Choroid plexus epithelial cell (primary cell): ENCODE results near the gene CHRM1.

Experiments
- DNase-seq: peaks from one replicate; pipeline ENCODE4 v3.0.0-alpha.2; 2010; ENCODE audit warnings: low read depth
- H3K4me3 ChIP-seq: 2 replicates; pipeline ENCODE4 v1.5.1; 2011; ENCODE audit warnings: low read depth, mild to moderate bottlenecking, control low read depth, low read length, moderate library complexity
- CTCF ChIP-seq: conservative IDR thresholded peaks from 2 replicates; pipeline ENCODE4 v1.5.1; 2011; ENCODE audit warnings: low read depth, mild to moderate bottlenecking, control low read depth, inconsistent platforms, low read length, moderate library complexity

CHRM1 gene

GRCh38 chr11:62919898-62920640 lies 1.1 kb downstream of the CHRM1 start:
- DNase-seq: no peak
- TF ChIP-seq CTCF: no peak

GRCh38 chr11:62919476-62919875 lies 1.7 kb downstream of the CHRM1 start:
- H3K4me3 ChIP-seq: no peak overlapping the region
- no peak for DNase-seq
- TF ChIP-seq CTCF: no peak

More at GRCh38 chr11:62919898-62920640, 1.1 kb downstream of the CHRM1 start:
- H3K4me3 ChIP-seq: no peak overlapping the region

GRCh38 chr11:62918531-62918930 lies 2.6 kb downstream of the CHRM1 start:
- no peak overlapping the region for H3K4me3 ChIP-seq
- no peak for DNase-seq
- TF ChIP-seq CTCF: no peak

- DNase-seq: no peak
- H3K4me3 ChIP-seq: no peak overlapping the region
Measured at GRCh38 chr11:62917906-62918502, 3.2 kb downstream of the CHRM1 start.

GRCh38 chr11:62914416-62914815 lies 6.7 kb downstream of the CHRM1 start:
- TF ChIP-seq CTCF: no peak
- DNase-seq: no peak

More at GRCh38 chr11:62917906-62918502, 3.2 kb downstream of the CHRM1 start:
- no peak for TF ChIP-seq CTCF

GRCh38 chr11:62912268-62912667 lies 8.9 kb downstream of the CHRM1 start:
- DNase-seq: no peak
- no peak for TF ChIP-seq CTCF
- H3K4me3 ChIP-seq: no peak overlapping the region

More at GRCh38 chr11:62914416-62914815, 6.7 kb downstream of the CHRM1 start:
- no peak overlapping the region for H3K4me3 ChIP-seq
